ENCODE data around the gene ERICH2.

GRCh38 chr2:170847716-170848115 is 77.5 kb downstream of the ERICH2 start:
- TF ChIP-seq CTCF (IDR thresholded peaks at IDR 0.05 in 2 of 3, conservative IDR thresholded peaks at IDR 0.05 in 1 of 3; ENCODE audit: borderline replicate concordance in 1 of 3, insufficient read depth in 1 of 3, low read depth in 2 of 3, low read length in 2 of 3) (no peak), SIN3A (IDR thresholded peaks at IDR 0.05; ENCODE audit: low read depth) (no peak), POLR2AphosphoS5 (IDR thresholded peaks at IDR 0.05; ENCODE audit: low read depth, low read length) (no peak), POLR2A (IDR thresholded peaks at IDR 0.05; ENCODE audit: borderline replicate concordance, extremely low read depth, insufficient read depth, insufficient read length) (no peak), MAX (IDR thresholded peaks at IDR 0.05) (no peak), ZBTB33 (IDR thresholded peaks at IDR 0.05; ENCODE audit: extremely low read depth, insufficient replicate concordance, low read length) (no peak), RAD21 (IDR thresholded peaks at IDR 0.05; ENCODE audit: low read depth) (no peak), ATF3 (IDR thresholded peaks at IDR 0.05) (no peak), EZH2 (IDR thresholded peaks at IDR 0.05) (no peak)
